Activated CD4-positive, alpha-beta T cell treated with anti-CD3 and anti-CD28 coated beads, Interleukin-2, amount 50 U/mL, for 24 hours (primary cell): Measurements from ENCODE around the gene KRTAP26-1.

Experiments
- DNase-seq, 2 donors: peaks; one replicate each; pipeline ENCODE4 v3.0.0-alpha.2; 2020; ENCODE audit warnings: low read depth in 1 of 2, low spot score in 1 of 2

KRTAP26-1 gene

GRCh38 chr21:30320215-30320614 lies at the start of gene KRTAP26-1:
KRTAP26-1 (minus strand) TSS chr21:30320315; CDS start chr21:30320035, 280 bp downstream.
- no peak for DNase-seq

- DNase-seq: no peak
These were observed 35.8 kb upstream of the KRTAP26-1 start for GRCh38 chr21:30355906-30356305.

- no peak for DNase-seq
These were observed 34.3 kb upstream of the KRTAP26-1 start for GRCh38 chr21:30354308-30355005.

GRCh38 chr21:30351534-30351933 lies 31.4 kb upstream of the KRTAP26-1 start:
- DNase-seq: no peak

- no peak for DNase-seq
These were observed 29.5 kb upstream of the KRTAP26-1 start for GRCh38 chr21:30349572-30349971.

GRCh38 chr21:30348506-30348905 lies 28.4 kb upstream of the KRTAP26-1 start, which contains the start of gene KRTAP23-1:
KRTAP23-1 (minus strand) TSS chr21:30348606; CDS start chr21:30348606, 0 bp downstream.
- DNase-seq: no peak

GRCh38 chr21:30345014-30345413 lies 24.9 kb upstream of the KRTAP26-1 start:
- no peak for DNase-seq

GRCh38 chr21:30340714-30341573 lies 20.8 kb upstream of the KRTAP26-1 start:
- DNase-seq: peak in 1 of 2 donors; percentile 22

GRCh38 chr21:30338717-30339116 lies 18.6 kb upstream of the KRTAP26-1 start:
- DNase-seq: no peak

- no peak for DNase-seq
These were observed 17.7 kb upstream of the KRTAP26-1 start for GRCh38 chr21:30337772-30338171.

GRCh38 chr21:30337276-30337744 lies 17.2 kb upstream of the KRTAP26-1 start, which contains the start of gene KRTAP27-1:
KRTAP27-1 (minus strand) TSS chr21:30337694; CDS start chr21:30337668, 26 bp downstream.
- DNase-seq: no peak

- DNase-seq: no peak
These were observed 16.5 kb upstream of the KRTAP26-1 start for GRCh38 chr21:30336596-30336995.

- no peak for DNase-seq
These were observed 13.6 kb upstream of the KRTAP26-1 start for GRCh38 chr21:30333736-30334135.

GRCh38 chr21:30332681-30333080 lies 12.6 kb upstream of the KRTAP26-1 start:
- no peak for DNase-seq

GRCh38 chr21:30329203-30329875 lies 9.2 kb upstream of the KRTAP26-1 start:
- no peak for DNase-seq

GRCh38 chr21:30326390-30326789 lies 6.3 kb upstream of the KRTAP26-1 start:
- no peak for DNase-seq

GRCh38 chr21:30315701-30316100 lies 4.4 kb downstream of the KRTAP26-1 start:
- DNase-seq: no peak

GRCh38 chr21:30306884-30307283 lies 13.2 kb downstream of the KRTAP26-1 start:
- no peak for DNase-seq

GRCh38 chr21:30305136-30305535 lies 15.0 kb downstream of the KRTAP26-1 start:
- no peak for DNase-seq

- no peak for DNase-seq
These were observed 30.9 kb downstream of the KRTAP26-1 start, which contains the start of gene KRTAP25-1 for GRCh38 chr21:30289215-30289614. KRTAP25-1 (minus strand) TSS chr21:30289514; CDS start chr21:30289490, 24 bp downstream.

- DNase-seq: no peak
These were observed 37.3 kb downstream of the KRTAP26-1 start, which contains the start of gene KRTAP24-1 for GRCh38 chr21:30282850-30283249. KRTAP24-1 (minus strand) TSS chr21:30282950; CDS start chr21:30282932, 18 bp downstream.
